HK-2 (cell line): ENCODE measurements around the gene SLAMF9.
A peak's percentile ranks its signal among the peaks of the same experiment; 100 is the strongest.
"Not testable (repeated sequence)": the region's sequence is repeated elsewhere in the genome, so short reads cannot be mapped to it uniquely, and the experiment has no call there.

Source experiments
- DNase-seq: peaks from one replicate; pipeline ENCODE4 v3.0.0-alpha.2; 2018; ENCODE audit not compliant: unreplicated experiment

Gene SLAMF9

GRCh38 chr1:159921700-159922504, 32.1 kb downstream of the SLAMF9 start:
- DNase-seq, result no peak

- DNase-seq, result no peak
Measured at GRCh38 chr1:159921251-159921650, 32.8 kb downstream of the SLAMF9 start.

GRCh38 chr1:159920651-159921050, 33.4 kb downstream of the SLAMF9 start:
- DNase-seq, result no peak

- no peak for DNase-seq
Measured at GRCh38 chr1:159920202-159920601, 33.8 kb downstream of the SLAMF9 start.

- DNase-seq, result no peak
Measured at GRCh38 chr1:159919236-159919865, 34.7 kb downstream of the SLAMF9 start.

- DNase-seq, result no peak
Measured at GRCh38 chr1:159918352-159919200, 35.5 kb downstream of the SLAMF9 start.

GRCh38 chr1:159917533-159918351, 36.3 kb downstream of the SLAMF9 start:
- DNase-seq, result no peak

GRCh38 chr1:159916242-159917051, 37.6 kb downstream of the SLAMF9 start:
- DNase-seq, result peak; percentile 84

GRCh38 chr1:159915571-159916241, 38.3 kb downstream of the SLAMF9 start:
- DNase-seq, result no peak

GRCh38 chr1:159914252-159915018, 39.6 kb downstream of the SLAMF9 start:
- no peak for DNase-seq

- no peak for DNase-seq
Measured at GRCh38 chr1:159913451-159914192, 40.4 kb downstream of the SLAMF9 start.

- DNase-seq, result no peak
Measured at GRCh38 chr1:159911326-159912070, 42.5 kb downstream of the SLAMF9 start.

GRCh38 chr1:159908031-159908940, 45.8 kb downstream of the SLAMF9 start:
- no peak for DNase-seq

GRCh38 chr1:159906960-159907359, 47.1 kb downstream of the SLAMF9 start:
- no peak for DNase-seq

GRCh38 chr1:159904036-159904435, 50.0 kb downstream of the SLAMF9 start:
- not testable (repeated sequence) for DNase-seq

- DNase-seq, result no peak
Measured at GRCh38 chr1:159902541-159902940, 51.5 kb downstream of the SLAMF9 start.
